Central memory CD8-positive, alpha-beta T cell (primary cell): ENCODE results near the gene TWNK.
A peak's percentile ranks its signal among the peaks of the same experiment; 100 is the strongest.

ENCODE experiments used
- ATAC-seq: fragments of 150-1000 bp; cut with Tn5 transposase; replicated peaks from 2 replicates; pipeline ENCODE4 v1.10.0; 2022; ENCODE audit warnings: mild to moderate bottlenecking, moderate FRiP score, moderate number of reproducible peaks; ENCODE audit not compliant: poor library complexity, severe bottlenecking; ENCODE audit errors: extremely low read depth
- DNase-seq, 2 donors: peaks; one replicate each; pipeline ENCODE4 v3.0.0; 2021; ENCODE audit warnings: low spot score in 2 of 2
- H3K27ac Mint-ChIP-seq: one replicate; pipeline ENCODE4 v1.8.0; 2022; ENCODE audit warnings: low read depth, mild to moderate bottlenecking, moderate library complexity, mixed read lengths
- H3K27me3 Mint-ChIP-seq: one replicate; pipeline ENCODE4 v1.8.0; 2022; ENCODE audit warnings: mixed read lengths
- H3K36me3 Mint-ChIP-seq: one replicate; pipeline ENCODE4 v1.8.0; 2022; ENCODE audit warnings: mild to moderate bottlenecking, moderate library complexity, mixed read lengths; ENCODE audit not compliant: insufficient read depth
- H3K4me1 Mint-ChIP-seq: one replicate; pipeline ENCODE4 v1.8.0; 2022; ENCODE audit warnings: mixed read lengths
- H3K4me3 Mint-ChIP-seq: one replicate; pipeline ENCODE4 v1.8.0; 2022; ENCODE audit warnings: mild to moderate bottlenecking, moderate library complexity, mixed read lengths
- H3K9me3 Mint-ChIP-seq: one replicate; pipeline ENCODE4 v1.8.0; 2022; ENCODE audit warnings: mixed read lengths

TWNK gene

GRCh38 chr10:100978121-100978900 is 9.0 kb upstream of the TWNK start:
- H3K27ac Mint-ChIP-seq, result no peak overlapping the region
- DNase-seq (no peak), ATAC-seq (no peak)
- H3K36me3 Mint-ChIP-seq, result peaks cover 12% of the 10 kb centered on the region
- H3K4me3 Mint-ChIP-seq, result no peak overlapping the region
- no peaks in the 10 kb centered on the region for H3K27me3 Mint-ChIP-seq
- peaks cover 5% of the 10 kb centered on the region for H3K4me1 Mint-ChIP-seq
- no peaks in the 10 kb centered on the region for H3K9me3 Mint-ChIP-seq

DNA sequence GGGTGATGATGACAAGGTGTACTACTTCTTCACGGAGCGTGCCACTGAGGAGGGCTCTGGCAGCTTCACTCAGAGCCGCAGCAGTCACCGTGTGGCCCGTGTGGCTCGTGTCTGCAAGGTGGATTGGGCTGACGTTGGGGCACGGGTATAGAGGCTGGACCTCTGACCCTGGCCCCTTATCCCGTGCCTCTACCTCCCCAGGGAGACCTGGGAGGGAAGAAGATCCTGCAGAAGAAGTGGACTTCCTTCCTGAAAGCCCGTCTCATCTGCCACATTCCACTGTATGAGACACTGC is 8.5 kb upstream of the TWNK start:
- Mint-ChIP-seq H3K27me3 (no peaks in the 10 kb centered on the region), H3K4me3 (no peak overlapping the region), H3K9me3 (no peaks in the 10 kb centered on the region), H3K27ac (no peak overlapping the region), H3K4me1 (peaks cover 5% of the 10 kb centered on the region), H3K36me3 (peaks cover 12% of the 10 kb centered on the region)
- DNase-seq (no peak), ATAC-seq (no peak)

DNA sequence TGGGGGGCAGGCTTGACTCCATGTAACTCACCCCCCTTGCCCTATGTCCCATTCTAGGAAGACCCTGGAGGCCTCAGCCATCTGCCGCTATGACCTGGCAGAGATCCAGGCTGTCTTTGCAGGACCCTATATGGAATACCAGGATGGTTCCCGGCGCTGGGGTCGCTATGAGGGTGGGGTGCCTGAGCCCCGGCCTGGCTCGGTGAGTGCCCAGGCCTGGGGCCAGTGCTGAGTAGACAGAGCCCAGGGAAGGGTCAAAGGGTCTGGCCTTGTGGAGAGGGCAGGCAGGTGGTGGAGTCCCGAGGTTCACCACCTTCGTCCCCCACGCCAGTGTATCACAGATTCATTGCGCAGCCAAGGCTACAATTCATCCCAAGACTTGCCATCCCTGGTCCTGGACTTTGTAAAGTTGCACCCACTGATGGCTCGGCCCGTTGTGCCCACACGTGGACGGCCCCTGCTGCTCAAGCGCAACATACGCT is 7.5 kb upstream of the TWNK start:
- peaks cover 13% of the 10 kb centered on the region for H3K4me1 Mint-ChIP-seq
- no peaks in the 10 kb centered on the region for H3K9me3 Mint-ChIP-seq
- H3K27ac Mint-ChIP-seq, result no peak overlapping the region
- no peaks in the 10 kb centered on the region for H3K27me3 Mint-ChIP-seq
- peaks cover 12% of the 10 kb centered on the region for H3K36me3 Mint-ChIP-seq
- ATAC-seq (no peak), DNase-seq (no peak)
- H3K4me3 Mint-ChIP-seq, result no peak overlapping the region

DNA sequence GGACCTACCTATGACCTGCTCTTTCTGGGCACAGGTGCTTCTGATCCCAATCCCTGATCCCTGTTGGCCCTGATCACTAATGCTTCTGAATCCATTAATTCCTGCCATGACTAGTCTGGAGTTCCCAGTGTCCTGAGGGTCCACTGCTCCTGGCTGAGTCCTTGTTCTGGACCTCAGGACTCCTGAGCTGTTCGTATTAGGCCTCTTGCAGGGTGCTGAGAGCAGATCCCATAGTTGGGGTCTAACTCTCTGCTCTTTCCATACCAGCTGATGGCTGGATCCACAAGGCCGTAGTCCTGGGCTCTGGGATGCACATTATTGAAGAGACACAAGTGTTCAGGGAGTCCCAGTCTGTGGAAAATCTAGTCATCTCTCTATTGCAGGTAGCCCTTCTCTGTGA is 7.0 kb upstream of the TWNK start:
- Mint-ChIP-seq H3K27ac (no peak overlapping the region), H3K36me3 (peaks cover 15% of the 10 kb centered on the region), H3K4me1 (peaks cover 15% of the 10 kb centered on the region), H3K4me3 (no peak overlapping the region), H3K9me3 (no peaks in the 10 kb centered on the region), H3K27me3 (no peaks in the 10 kb centered on the region)
- DNase-seq, result no peak
- ATAC-seq, result no peak

- no peak for DNase-seq
- Mint-ChIP-seq H3K36me3 (peaks cover 15% of the 10 kb centered on the region), H3K9me3 (no peaks in the 10 kb centered on the region), H3K4me3 (no peak overlapping the region), H3K27ac (no peak overlapping the region), H3K27me3 (no peaks in the 10 kb centered on the region), H3K4me1 (peaks cover 19% of the 10 kb centered on the region)
- no peak for ATAC-seq
Observed at GRCh38 chr10:100980711-100981110, 6.6 kb upstream of the TWNK start.

DNA sequence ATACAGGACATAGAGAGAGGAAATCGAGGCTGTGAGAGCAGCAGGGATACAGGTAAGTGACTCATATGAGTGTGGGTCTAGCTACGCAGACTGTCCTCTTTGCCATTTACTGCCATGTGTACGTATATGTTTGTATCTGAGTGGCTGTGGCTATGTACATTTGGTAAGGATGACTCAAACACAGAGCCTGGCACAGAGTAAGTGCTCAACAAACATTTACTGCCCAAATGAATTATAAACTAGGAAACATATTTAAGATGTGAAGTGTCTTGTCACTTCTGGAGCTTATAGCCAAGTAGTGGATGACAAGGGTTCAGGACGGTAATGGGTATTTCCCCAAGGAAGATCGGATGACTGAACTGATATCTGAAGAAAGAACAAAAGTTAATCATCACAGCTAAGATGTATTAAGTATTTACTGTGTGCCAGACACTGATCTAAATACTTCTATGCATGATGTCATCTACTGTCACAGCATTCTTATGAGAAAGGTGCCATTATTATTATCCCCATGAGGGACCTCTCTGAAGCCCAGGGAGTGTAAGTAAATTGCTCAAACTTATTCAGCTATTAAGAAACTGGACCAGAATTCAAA is 6.1 kb upstream of the TWNK start:
- peaks cover 15% of the 10 kb centered on the region for H3K36me3 Mint-ChIP-seq
- no peaks in the 10 kb centered on the region for H3K27me3 Mint-ChIP-seq

DNA sequence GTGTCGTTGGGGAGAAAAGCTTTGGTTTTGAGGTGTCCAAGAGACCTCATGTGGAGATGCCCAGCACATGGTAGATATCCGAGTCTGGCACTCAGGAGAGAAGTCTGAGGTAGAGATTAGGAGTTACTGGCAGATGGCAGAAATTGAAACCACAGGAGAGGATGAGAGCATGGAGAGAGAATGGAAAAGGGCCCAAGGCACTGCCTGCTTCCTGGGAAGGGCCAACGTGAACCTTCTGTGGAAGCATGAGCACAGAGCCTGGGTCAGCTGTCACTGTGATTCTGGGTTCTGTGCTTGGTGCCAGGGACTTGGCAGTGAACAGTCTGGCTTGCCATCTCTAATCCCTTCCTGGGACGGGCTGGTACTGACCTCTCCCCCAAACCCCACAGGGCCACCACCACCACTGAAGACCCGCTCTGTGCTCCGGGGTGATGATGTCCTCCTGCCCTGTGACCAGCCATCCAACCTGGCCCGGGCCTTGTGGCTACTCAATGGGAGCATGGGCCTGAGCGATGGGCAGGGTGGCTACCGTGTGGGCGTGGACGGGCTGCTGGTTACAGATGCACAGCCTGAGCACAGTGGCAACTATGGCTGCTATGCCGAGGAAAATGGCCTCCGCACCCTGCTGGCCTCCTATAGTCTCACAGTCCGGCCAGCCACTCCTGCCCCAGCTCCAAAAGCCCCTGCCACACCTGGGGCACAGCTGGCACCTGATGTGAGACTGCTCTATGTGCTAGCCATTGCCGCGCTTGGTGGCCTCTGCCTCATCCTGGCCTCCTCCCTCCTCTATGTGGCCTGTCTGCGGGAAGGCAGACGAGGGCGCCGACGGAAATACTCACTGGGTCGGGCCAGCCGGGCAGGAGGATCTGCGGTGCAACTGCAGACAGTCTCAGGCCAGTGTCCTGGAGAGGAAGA is 4.2 kb upstream of the TWNK start:
- Mint-ChIP-seq H3K4me3 (no peak overlapping the region), H3K9me3 (no peaks in the 10 kb centered on the region), H3K27ac (no peak overlapping the region), H3K36me3 (peaks cover 20% of the 10 kb centered on the region), H3K4me1 (peaks cover 40% of the 10 kb centered on the region), H3K27me3 (no peaks in the 10 kb centered on the region)
- DNase-seq (no peak), ATAC-seq (no peak)

More for the DNA sequence above, 6.1 kb upstream of the TWNK start:
- Mint-ChIP-seq H3K9me3 (no peaks in the 10 kb centered on the region), H3K4me1 (peaks cover 22% of the 10 kb centered on the region), H3K4me3 (no peak overlapping the region), H3K27ac (no peak overlapping the region)
- no peak for ATAC-seq
- no peak for DNase-seq

DNA sequence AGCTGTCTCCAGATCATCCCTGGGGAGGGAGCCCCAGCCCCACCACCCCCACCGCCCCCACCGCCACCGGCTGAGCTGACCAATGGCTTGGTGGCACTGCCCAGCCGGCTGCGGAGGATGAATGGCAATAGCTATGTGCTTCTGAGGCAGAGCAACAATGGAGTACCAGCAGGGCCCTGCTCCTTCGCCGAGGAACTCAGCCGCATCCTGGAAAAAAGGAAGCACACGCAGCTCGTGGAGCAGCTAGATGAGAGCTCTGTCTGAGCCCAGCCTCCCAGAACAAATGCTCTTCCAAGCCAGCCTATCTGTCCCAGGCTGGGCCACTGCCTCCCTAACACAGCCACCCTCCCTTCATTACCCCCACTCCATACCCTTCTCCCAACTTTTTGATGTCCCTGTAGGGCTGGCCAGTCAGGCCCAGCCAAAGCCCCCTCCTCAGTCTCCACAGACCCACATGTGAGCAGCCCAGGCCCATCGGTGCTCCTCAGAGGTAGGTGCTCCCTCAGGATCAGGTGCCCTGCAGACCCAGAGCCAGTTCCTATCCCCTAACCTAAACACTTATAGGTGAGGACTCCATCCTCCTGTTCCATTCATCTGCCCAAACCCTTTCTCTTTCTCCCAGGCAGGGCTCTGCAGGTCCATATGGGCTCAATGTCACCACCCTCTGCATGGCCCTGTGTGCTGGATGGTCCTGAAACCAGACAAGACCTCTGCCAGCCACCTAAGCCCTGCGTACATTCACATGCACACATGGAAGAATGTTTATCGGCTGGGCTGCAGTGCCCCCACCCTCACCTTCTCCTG is 3.3 kb upstream of the TWNK start:
- Mint-ChIP-seq H3K4me3 (no peak overlapping the region), H3K36me3 (peaks cover 18% of the 10 kb centered on the region), H3K9me3 (no peaks in the 10 kb centered on the region)

DNA sequence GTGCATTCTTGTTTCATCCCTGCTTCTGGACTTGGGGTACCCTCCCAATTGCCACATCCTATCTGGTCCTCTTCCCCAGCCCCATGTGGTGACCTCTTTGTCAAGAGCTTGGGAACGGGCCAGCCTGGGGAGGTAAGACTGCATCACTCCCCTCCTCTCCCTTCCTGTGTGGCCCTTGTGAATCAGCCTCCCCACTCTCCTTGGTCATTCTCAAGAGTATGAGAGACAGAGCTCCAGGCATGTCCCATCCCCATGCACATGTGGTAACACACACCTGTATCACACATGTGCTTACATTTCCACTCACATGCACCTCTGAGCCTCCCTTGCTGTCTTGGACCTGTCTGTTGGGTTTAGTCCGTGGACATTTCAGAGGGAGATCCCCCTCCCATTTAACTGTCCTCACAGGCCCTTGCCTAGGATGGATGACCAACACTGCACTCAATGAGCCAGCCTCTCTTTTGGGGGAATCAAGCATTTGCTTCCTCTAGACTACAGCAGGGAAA is 2.6 kb upstream of the TWNK start:
- no peak for DNase-seq
- H3K9me3 Mint-ChIP-seq, result no peaks in the 10 kb centered on the region

More for the DNA sequence above, 3.3 kb upstream of the TWNK start:
- Mint-ChIP-seq H3K27me3 (no peaks in the 10 kb centered on the region), H3K27ac (peak overlapping the region; percentile 69), H3K4me1 (peaks cover 40% of the 10 kb centered on the region)
- DNase-seq, result no peak
- ATAC-seq, result no peak

DNA sequence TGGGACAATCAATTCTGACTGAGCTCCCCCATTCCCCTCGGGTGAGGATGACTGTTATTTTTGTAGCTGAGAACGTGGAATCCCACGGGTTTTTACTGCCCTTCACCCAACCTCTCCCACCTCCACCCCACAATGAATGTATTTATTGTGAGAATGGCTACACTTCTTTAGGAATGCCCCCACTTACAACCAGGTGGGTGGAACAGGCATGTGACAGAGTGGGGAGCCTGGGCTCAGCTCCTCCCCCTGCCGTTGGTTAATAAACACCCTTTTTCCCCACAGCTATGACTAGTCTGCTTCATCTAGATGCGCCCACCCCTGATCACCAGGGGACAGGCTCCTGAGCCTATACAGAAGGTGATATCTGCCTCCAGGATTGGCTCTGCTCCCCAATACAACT is 2.0 kb upstream of the TWNK start:
- ATAC-seq, result no peak
- peaks cover 18% of the 10 kb centered on the region for H3K36me3 Mint-ChIP-seq
- H3K4me3 Mint-ChIP-seq, result peak overlapping the region; percentile 93

More for the DNA sequence above, 2.6 kb upstream of the TWNK start:
- peaks cover 18% of the 10 kb centered on the region for H3K36me3 Mint-ChIP-seq
- no peaks in the 10 kb centered on the region for H3K27me3 Mint-ChIP-seq
- H3K27ac Mint-ChIP-seq, result peak overlapping the region; percentile 69
- H3K4me3 Mint-ChIP-seq, result no peak overlapping the region
- no peak for ATAC-seq
- H3K4me1 Mint-ChIP-seq, result peaks cover 40% of the 10 kb centered on the region

DNA sequence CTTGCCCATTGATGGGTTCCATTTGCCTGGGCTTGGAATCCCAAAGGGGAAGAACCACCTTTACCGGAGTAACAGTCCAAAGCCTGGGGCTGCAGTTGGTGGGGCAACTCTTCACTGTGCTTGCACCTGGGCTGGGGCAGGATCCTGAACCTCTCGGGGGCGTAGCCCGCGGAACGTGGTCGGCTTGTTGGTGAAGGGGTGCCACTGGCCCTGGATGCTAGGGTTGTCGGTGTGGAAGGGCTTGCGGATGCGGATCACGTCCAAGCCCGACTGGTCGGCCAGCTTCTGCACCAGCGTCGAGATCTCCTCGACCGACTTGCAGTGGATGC is 756 bp upstream of the TWNK start:
- peaks cover 19% of the 10 kb centered on the region for H3K36me3 Mint-ChIP-seq
- H3K27ac Mint-ChIP-seq, result no peak overlapping the region
- H3K27me3 Mint-ChIP-seq, result no peaks in the 10 kb centered on the region
- no peaks in the 10 kb centered on the region for H3K9me3 Mint-ChIP-seq
- peak overlapping the region; percentile 93 for H3K4me3 Mint-ChIP-seq
- ATAC-seq (no peak), DNase-seq (no peak)
- H3K4me1 Mint-ChIP-seq, result peaks cover 45% of the 10 kb centered on the region

More for the DNA sequence above, 2.0 kb upstream of the TWNK start:
- Mint-ChIP-seq H3K27ac (no peak overlapping the region), H3K4me1 (peaks cover 41% of the 10 kb centered on the region), H3K9me3 (no peaks in the 10 kb centered on the region), H3K27me3 (no peaks in the 10 kb centered on the region)
- no peak for DNase-seq

- Mint-ChIP-seq H3K4me1 (peaks cover 40% of the 10 kb centered on the region), H3K36me3 (peaks cover 14% of the 10 kb centered on the region), H3K4me3 (peak overlapping the region; percentile 93), H3K9me3 (no peaks in the 10 kb centered on the region), H3K27ac (peak overlapping the region; percentile 87), H3K27me3 (no peaks in the 10 kb centered on the region)
- no peak for DNase-seq
- ATAC-seq, result no peak
Observed at GRCh38 chr10:100987685-100988049, 324 bp downstream of the TWNK start.
